ENCODE results near the gene EYS.
"Not testable (repeated sequence)": the region's sequence is repeated elsewhere in the genome, so short reads cannot be mapped to it uniquely, and the experiment has no call there.

Gene EYS

DNA sequence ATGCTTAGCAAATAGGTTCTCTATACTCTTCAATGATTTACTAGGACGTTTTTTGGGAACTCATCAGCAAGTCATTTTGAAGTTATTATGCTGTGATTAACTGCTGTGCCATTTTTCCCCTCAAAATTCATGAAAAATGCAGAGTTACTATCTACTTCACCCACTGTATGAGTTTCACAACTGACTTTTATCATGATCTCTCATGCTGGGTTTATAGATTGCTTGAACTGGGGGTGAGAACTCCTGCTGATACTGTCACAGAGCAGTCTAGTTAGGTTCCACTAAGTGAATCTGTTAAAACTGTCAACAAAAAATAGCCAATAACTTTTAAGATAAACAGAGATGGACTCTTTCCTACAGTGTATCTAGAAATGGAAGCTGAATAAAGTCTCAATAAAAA, 136.7 kb downstream of the EYS start:
- H3K27me3 Mint-ChIP-seq = no peaks in the 10 kb centered on the region
- no peak for DNase-seq
- CTCF ChIA-PET = no interaction called here
- H3K9me3 Mint-ChIP-seq = peaks cover 16% of the 10 kb centered on the region
- H3K36me3 Mint-ChIP-seq = no peaks in the 10 kb centered on the region
- H3K4me1 Mint-ChIP-seq = no peaks in the 10 kb centered on the region
- H3K4me3 Mint-ChIP-seq = no peak overlapping the region
- H3K27ac Mint-ChIP-seq = no peak overlapping the region

DNA sequence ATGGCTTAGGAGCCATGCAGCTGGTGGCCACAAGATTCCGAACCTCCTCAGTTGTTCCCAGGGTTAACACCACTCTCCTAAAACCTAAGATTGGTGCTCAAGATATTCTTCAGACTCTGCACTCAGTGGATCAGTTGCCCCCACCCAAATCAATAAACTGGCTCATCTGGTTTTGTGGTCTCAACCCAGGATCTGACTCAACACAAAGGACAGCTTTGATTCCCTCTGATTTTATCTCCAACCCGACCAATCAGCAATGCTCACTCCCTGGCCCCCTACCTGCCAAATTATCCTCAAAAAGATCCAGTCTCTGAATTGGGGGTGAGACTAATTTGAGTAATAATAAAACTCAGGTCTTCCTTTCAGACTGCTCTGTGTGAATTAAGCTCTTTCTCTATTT, 137.5 kb downstream of the EYS start:
- DNase-seq = no peak
- no peak overlapping the region for H3K27ac Mint-ChIP-seq
- H3K9me3 Mint-ChIP-seq = peaks cover 19% of the 10 kb centered on the region
- no peaks in the 10 kb centered on the region for H3K4me1 Mint-ChIP-seq
- H3K27me3 Mint-ChIP-seq = no peaks in the 10 kb centered on the region
- H3K4me3 Mint-ChIP-seq = no peak overlapping the region
- CTCF ChIA-PET = no interaction called here
- H3K36me3 Mint-ChIP-seq = no peaks in the 10 kb centered on the region

DNA sequence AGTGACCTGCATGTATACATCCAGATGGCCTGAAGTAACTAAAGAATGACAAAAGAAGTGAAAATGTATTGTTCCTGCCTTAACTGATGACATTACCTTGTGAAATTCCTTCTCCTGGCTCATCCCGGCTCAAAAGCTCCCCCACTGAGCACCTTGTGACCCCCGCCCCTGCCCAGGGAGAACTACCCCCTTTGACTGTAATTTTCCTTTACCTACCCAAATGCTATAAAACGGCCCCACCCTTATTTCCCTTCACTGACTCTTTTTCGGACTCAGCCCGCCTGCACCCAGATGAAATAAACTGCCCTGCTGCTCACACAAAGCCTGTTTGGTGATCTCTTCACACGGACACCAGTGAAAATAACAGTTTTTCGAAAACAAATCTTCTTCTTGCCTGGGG, 138.0 kb downstream of the EYS start:
- not testable (repeated sequence) for H3K4me1 Mint-ChIP-seq

DNA sequence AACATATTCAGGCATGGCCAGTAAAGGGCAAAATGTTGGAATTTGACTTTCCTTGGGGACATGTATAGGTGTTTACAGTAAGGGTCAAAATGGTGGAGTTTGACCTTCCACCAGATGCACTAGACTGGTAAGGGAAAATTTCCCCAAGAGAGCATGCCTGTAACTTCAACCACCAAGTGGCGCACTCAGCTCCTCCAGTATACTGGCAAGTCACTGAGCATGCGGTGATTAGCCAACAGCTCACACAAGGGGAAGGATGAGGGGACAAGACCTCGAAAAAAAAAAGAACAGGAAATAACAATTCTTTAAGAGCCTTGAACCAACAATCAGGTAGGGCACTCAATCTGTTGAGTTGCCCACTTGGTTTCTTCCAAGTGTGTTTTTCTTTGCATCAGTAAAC, 140.9 kb downstream of the EYS start:
- Mint-ChIP-seq H3K36me3 (no peaks in the 10 kb centered on the region), H3K27ac (no peak overlapping the region), H3K9me3 (peaks cover 22% of the 10 kb centered on the region), H3K4me3 (no peak overlapping the region), H3K4me1 (no peaks in the 10 kb centered on the region), H3K27me3 (no peaks in the 10 kb centered on the region)
- DNase-seq = no peak
- CTCF ChIA-PET = no interaction called here

More for the DNA sequence above, 138.0 kb downstream of the EYS start:
- H3K36me3 Mint-ChIP-seq, CTCF ChIA-PET, H3K27ac Mint-ChIP-seq, H3K4me3 Mint-ChIP-seq, H3K27me3 Mint-ChIP-seq, DNase-seq: not testable (repeated sequence)
- peaks cover 19% of the 10 kb centered on the region for H3K9me3 Mint-ChIP-seq

DNA sequence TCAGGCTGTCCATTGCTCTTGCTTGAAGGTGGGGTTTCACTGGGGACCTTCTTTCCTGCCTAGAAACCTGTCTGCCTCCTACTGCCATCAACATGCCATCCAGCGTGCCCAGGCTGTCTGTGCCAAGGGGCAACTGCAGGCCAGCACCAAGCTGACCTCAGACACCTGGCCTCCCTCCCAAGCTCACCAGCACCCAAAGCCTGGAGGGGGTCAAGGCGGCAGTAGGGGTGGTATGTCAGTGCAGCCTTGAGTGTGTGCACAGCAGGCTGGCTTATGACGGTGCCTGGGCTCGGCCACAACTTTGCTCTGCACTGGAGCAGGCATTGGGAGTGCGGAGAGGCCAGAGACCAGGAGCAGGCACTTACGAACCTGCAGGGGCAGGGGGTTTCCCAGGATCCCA, 149.0 kb downstream of the EYS start:
- Mint-ChIP-seq H3K4me1 (no peaks in the 10 kb centered on the region), H3K27ac (no peak overlapping the region), H3K36me3 (no peaks in the 10 kb centered on the region), H3K27me3 (no peaks in the 10 kb centered on the region), H3K9me3 (no peaks in the 10 kb centered on the region), H3K4me3 (no peak overlapping the region)
- no peak for DNase-seq
- CTCF ChIA-PET = no interaction called here

DNA sequence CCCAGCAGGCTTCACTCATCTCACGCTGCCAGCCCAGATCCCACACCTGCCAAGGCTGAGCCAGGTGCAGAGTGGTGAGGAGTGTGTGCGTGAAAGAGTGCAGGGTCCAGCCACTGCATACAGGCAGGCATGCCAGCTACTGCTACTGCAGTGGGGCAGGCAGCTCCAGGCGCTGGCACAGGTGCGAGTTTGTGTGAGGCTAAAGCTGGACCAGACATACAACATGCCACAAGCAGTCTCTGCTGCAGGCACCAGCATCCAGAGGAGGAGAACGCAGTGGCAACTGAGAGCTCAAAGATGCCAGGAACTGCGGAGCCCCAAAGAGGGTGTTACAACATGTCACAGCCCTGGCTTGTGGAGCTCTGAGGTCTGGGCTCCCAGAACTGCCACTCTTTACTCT, 149.8 kb downstream of the EYS start:
- DNase-seq = no peak
- no peaks in the 10 kb centered on the region for H3K27me3 Mint-ChIP-seq
- no peak overlapping the region for H3K27ac Mint-ChIP-seq

DNA sequence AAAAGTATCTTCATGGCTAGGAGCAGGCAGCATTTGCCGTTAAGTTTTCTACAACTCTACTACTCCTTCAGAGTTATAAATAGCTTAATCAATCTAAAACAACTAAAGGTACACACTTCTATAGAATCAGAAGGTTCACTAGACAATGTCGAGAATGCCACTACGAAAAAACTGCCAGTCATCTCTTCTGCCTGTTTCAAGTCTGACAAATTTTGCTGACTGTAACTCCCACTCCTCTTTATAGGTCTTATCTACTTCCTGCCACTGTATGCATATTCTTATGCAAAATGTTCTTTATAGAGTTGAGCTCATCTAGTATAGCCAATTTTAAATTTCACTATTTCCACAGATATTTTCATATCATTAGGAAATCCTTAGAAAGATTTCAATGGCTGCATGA, 160.1 kb downstream of the EYS start:
- CTCF ChIA-PET = no interaction called here
- Mint-ChIP-seq H3K27me3 (no peaks in the 10 kb centered on the region), H3K9me3 (peaks cover 11% of the 10 kb centered on the region), H3K36me3 (no peaks in the 10 kb centered on the region), H3K27ac (no peak overlapping the region), H3K4me1 (no peaks in the 10 kb centered on the region), H3K4me3 (no peak overlapping the region)
- DNase-seq = no peak

More for the DNA sequence above, 149.8 kb downstream of the EYS start:
- H3K36me3 Mint-ChIP-seq = no peaks in the 10 kb centered on the region
- CTCF ChIA-PET = no interaction called here
- H3K4me3 Mint-ChIP-seq = no peak overlapping the region
- no peaks in the 10 kb centered on the region for H3K4me1 Mint-ChIP-seq
- no peaks in the 10 kb centered on the region for H3K9me3 Mint-ChIP-seq

DNA sequence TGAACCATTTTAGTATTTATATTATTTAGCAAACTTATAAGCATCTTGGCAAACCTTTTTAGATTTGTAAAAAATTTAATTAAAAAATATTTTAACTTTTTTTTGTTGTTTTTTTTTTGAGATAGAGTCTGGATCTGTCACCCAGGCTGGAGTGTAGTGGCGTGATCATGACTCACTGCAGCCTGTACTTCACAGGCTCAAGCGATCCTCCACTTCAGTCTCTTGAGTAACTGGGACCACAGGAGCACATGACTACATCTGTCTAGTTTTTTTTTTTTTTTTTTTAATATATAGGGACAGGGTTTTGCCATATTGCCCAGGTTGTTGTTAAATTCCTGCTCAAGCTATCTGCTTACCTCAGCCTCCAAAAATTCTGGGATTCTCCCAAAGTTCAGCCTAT, 161.1 kb downstream of the EYS start:
- no peak overlapping the region for H3K27ac Mint-ChIP-seq
- H3K4me3 Mint-ChIP-seq = no peak overlapping the region
- DNase-seq = no peak
- H3K27me3 Mint-ChIP-seq = no peaks in the 10 kb centered on the region
- CTCF ChIA-PET = no interaction called here
- H3K9me3 Mint-ChIP-seq = peaks cover 11% of the 10 kb centered on the region
- H3K36me3 Mint-ChIP-seq = no peaks in the 10 kb centered on the region
- H3K4me1 Mint-ChIP-seq = no peaks in the 10 kb centered on the region

DNA sequence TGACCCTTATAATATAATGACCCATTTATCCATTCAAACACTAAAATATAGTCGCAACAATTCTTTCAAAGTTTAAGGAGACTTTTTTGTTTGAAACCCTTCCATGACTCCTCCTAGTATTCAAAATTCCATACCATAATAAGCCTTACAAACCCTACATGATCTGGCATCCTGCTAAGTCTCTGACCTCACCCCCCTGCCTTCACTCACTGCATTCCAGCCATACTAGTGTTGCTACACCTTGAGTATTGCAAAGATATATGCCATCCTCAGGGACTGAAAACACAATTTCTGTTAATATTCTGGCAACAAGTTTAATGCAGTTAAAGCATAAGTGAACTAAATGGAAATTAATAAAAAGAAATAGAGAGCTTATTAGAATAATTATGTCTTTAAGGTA, 168.4 kb downstream of the EYS start:
- no peak overlapping the region for H3K27ac Mint-ChIP-seq
- no peaks in the 10 kb centered on the region for H3K27me3 Mint-ChIP-seq
- peaks cover 10% of the 10 kb centered on the region for H3K9me3 Mint-ChIP-seq
- no peak for DNase-seq
- H3K4me3 Mint-ChIP-seq = no peak overlapping the region
- no peaks in the 10 kb centered on the region for H3K36me3 Mint-ChIP-seq
- CTCF ChIA-PET = no interaction called here
- no peaks in the 10 kb centered on the region for H3K4me1 Mint-ChIP-seq

DNA sequence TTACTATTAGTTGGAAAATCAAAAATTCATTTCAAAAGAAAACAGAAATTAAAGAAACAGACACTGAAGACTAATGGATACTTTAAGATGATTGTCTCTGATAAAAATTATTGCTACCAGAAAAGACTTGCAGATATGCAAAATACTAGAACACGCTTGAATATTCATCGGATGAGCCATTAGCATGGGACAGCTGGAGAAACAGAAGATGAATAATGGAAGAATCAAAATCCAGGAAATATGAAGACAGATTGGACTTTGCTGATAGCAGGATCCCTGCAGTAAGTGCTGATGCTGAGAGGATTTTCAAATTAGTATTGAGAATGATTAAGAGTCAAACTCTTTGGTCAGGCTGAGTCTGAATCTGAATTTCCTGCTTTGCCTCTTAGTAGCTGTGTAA, 169.4 kb downstream of the EYS start:
- H3K4me3 Mint-ChIP-seq = no peak overlapping the region
- H3K27ac Mint-ChIP-seq = no peak overlapping the region
- H3K27me3 Mint-ChIP-seq = no peaks in the 10 kb centered on the region
- DNase-seq = no peak
- H3K36me3 Mint-ChIP-seq = no peaks in the 10 kb centered on the region
- no peaks in the 10 kb centered on the region for H3K4me1 Mint-ChIP-seq
- CTCF ChIA-PET = no interaction called here
- peaks cover 8% of the 10 kb centered on the region for H3K9me3 Mint-ChIP-seq

DNA sequence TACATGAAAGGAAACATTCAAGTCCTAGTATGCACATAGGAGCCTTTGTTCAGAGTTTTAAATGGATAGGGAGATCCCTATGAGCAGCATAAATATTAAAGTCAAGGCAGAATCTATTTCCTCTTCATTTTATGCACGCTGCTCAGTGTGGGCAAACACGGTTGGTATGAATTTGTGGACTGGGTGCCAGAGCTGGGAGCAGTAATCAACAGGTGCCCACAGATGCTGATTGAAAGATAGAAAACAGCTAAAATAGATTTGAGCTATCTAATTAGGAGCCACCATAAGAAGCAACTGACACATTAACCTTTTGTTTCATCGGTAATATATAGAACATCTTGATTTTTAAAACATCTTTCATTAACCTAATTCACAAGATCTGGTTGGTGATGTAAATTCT, 175.5 kb downstream of the EYS start:
- H3K27ac Mint-ChIP-seq = no peak overlapping the region
- no peaks in the 10 kb centered on the region for H3K27me3 Mint-ChIP-seq
- H3K4me1 Mint-ChIP-seq = no peaks in the 10 kb centered on the region
- no peaks in the 10 kb centered on the region for H3K36me3 Mint-ChIP-seq
- peaks cover 12% of the 10 kb centered on the region for H3K9me3 Mint-ChIP-seq
- H3K4me3 Mint-ChIP-seq = no peak overlapping the region
- no peak for DNase-seq
- CTCF ChIA-PET = no interaction called here

DNA sequence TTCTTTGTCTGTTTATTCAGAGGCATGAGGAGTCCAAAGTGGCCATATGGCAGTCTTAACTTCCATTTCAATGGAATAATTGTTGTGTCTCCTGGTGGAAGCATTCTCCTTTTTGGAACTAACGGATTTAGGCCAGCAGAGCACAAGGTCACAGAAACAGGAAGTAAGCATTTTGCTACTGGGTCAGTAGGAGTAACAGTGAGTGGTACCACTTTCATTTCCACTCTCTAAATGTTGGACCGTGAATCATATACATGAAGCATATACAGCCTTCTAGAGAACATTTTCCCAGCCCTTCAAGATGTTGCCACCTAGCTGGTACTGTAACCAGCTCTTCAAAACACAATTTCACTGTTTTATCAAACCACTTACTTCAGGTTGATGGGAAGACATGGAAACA, 182.8 kb downstream of the EYS start:
- no peaks in the 10 kb centered on the region for H3K27me3 Mint-ChIP-seq
- no peak overlapping the region for H3K27ac Mint-ChIP-seq
- peaks cover 15% of the 10 kb centered on the region for H3K9me3 Mint-ChIP-seq
- H3K4me3 Mint-ChIP-seq = no peak overlapping the region
- CTCF ChIA-PET = no interaction called here
- no peak for DNase-seq
- H3K4me1 Mint-ChIP-seq = no peaks in the 10 kb centered on the region
- no peaks in the 10 kb centered on the region for H3K36me3 Mint-ChIP-seq

DNA sequence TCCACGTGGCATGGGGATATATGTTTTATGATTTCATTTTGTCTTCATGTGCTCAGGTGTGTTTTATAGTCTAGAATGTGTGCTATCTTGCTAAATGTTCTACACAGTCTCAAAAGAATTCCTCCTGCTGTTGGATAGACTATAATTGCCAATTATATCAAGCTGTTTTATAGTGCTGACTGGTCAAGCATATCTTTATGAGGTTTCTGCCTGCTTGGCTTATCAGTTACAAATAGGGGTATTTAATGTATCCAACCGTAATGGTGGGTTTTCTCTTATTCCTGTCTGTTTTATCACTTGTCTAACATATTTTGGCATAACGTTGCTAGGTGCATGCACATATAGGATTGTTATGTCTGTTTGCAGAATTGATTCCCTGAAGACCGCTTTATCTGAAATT, 201.3 kb downstream of the EYS start:
- DNase-seq = no peak
- H3K27ac Mint-ChIP-seq = no peak overlapping the region
- no peaks in the 10 kb centered on the region for H3K36me3 Mint-ChIP-seq
- peaks cover 4% of the 10 kb centered on the region for H3K9me3 Mint-ChIP-seq
- no peaks in the 10 kb centered on the region for H3K4me1 Mint-ChIP-seq
- H3K27me3 Mint-ChIP-seq = no peaks in the 10 kb centered on the region
- CTCF ChIA-PET = no interaction called here
- H3K4me3 Mint-ChIP-seq = no peak overlapping the region

DNA sequence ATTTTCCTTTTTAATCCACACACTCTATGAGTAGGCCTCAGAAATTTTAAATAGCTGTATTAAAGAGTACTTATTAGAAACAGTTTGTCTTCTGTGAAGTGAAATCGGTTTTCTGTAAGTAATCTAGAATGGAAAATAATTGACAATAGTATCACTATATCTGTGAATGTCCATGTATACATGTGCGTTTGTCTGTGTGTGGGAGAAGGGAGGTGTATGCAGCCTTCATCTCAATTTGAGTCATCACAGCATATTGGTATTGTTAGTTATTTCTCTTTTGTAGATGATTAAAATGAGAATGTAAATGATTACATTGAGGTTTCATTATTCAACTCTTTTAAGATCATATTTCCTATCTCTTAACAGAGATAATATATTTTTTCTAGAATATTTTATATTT, 206.0 kb downstream of the EYS start:
- H3K27me3 Mint-ChIP-seq = no peaks in the 10 kb centered on the region
- CTCF ChIA-PET = no interaction called here
- no peaks in the 10 kb centered on the region for H3K36me3 Mint-ChIP-seq
- H3K27ac Mint-ChIP-seq = no peak overlapping the region
- H3K9me3 Mint-ChIP-seq = peaks cover 6% of the 10 kb centered on the region
- H3K4me1 Mint-ChIP-seq = no peaks in the 10 kb centered on the region
- no peak for DNase-seq
- no peak overlapping the region for H3K4me3 Mint-ChIP-seq

DNA sequence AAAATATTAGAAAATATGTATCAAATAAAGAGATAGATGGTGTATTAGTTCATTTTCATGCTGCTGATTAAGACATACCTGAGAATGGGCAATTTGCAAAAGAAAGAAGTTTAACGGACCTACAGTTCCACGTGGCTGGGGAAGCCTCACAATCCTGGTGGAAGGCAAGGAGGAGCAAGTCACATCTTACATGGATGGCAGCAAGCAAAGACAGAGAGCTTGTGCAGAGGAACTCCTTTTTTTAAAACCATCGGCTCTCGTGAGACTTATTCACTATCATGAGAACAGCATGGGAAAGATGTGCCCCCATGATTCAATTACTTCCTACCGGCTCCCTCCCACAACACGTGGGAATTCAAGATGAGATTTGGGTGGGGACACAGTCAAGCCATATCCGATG, 223.4 kb downstream of the EYS start:
- H3K27ac Mint-ChIP-seq, CTCF ChIA-PET: not testable (repeated sequence)
- peaks cover 11% of the 10 kb centered on the region for H3K9me3 Mint-ChIP-seq

DNA sequence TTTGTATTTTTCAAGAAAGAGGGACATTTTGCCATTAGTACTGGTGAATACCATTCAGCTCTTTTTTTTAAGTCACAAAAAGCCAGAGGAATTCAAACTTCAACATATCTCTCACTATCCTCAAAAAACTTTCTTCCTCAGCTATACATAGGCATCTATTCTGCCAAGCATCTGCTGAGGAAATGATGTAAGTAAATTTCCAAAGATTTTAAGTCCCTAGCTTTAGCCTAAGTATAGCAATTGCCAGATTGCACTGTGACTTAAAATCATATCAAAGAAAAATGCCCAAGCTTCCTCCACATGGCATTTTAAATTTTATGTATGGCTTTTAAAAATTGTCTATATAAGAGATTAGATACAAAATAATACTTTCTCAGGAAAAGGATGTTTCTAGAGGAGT, 237.4 kb downstream of the EYS start:
- H3K4me1 Mint-ChIP-seq = no peaks in the 10 kb centered on the region
- H3K27me3 Mint-ChIP-seq = no peaks in the 10 kb centered on the region
- H3K36me3 Mint-ChIP-seq = no peaks in the 10 kb centered on the region
- H3K4me3 Mint-ChIP-seq = no peak overlapping the region
- DNase-seq = no peak
- peaks cover 8% of the 10 kb centered on the region for H3K9me3 Mint-ChIP-seq
- H3K27ac Mint-ChIP-seq = no peak overlapping the region
- CTCF ChIA-PET = no interaction called here

More for the DNA sequence above, 223.4 kb downstream of the EYS start:
- H3K27me3 Mint-ChIP-seq, DNase-seq, H3K36me3 Mint-ChIP-seq, H3K4me3 Mint-ChIP-seq, H3K4me1 Mint-ChIP-seq: not testable (repeated sequence)

Data from activated naive CD4-positive, alpha-beta T cell treated with anti-CD3 and anti-CD28 coated beads, Interleukin-2, amount 10 ng/mL, durations not matched to agents 7 days and 5 days (primary cell).